Upper lobe of left lung (tissue), 6 donors: Measurements from ENCODE around the gene PROX1. TPM values are rescaled to one million over a fixed set of nuclear protein-coding genes. Genes with fewer than 3 reads are reported as not detected.

Experiments used
- ATAC-seq, 2 donors: fragments of 200-7000 bp; cut with Tn5 transposase; one replicate each; pipeline ENCODE4 v1.9.1; 2022; ENCODE audit warnings: mild to moderate bottlenecking in 2 of 2, moderate library complexity in 2 of 2; ENCODE audit not compliant: low FRiP score in 2 of 2
- DNase-seq, 2 donors: peaks; one replicate each; pipeline ENCODE4 v3.0.0-alpha.2; 2019 to 2020
- H3K27ac ChIP-seq, 4 donors: fragments of 200-600 bp; sonication (generic); one replicate each; pipeline ENCODE4 v1.5.1; 2016 to 2019
- H3K27me3 ChIP-seq, 4 donors: fragments of 200-600 bp; sonication (generic); one replicate each; pipeline ENCODE4 v1.5.1; 2017 to 2019
- H3K36me3 ChIP-seq, 4 donors: fragments of 200-600 bp; sonication (generic); one replicate each; pipeline ENCODE4 v1.5.1; 2016 to 2019
- H3K4me1 ChIP-seq, 4 donors: fragments of 200-600 bp; sonication (generic); one replicate each; pipeline ENCODE4 v1.5.1; 2018 to 2019
- H3K4me3 ChIP-seq, 4 donors: fragments of 200-600 bp; sonication (generic); one replicate each; pipeline ENCODE4 v1.5.1; 2017 to 2019; ENCODE audit warnings: mild to moderate bottlenecking in 2 of 4, moderate library complexity in 1 of 4
- H3K9me3 ChIP-seq, 4 donors: fragments of 200-600 bp; sonication (generic); one replicate each; pipeline ENCODE4 v1.5.1; 2018 to 2019
- EP300 ChIP-seq, 4 donors: sonication (generic); formaldehyde crosslinking; IDR thresholded peaks; one replicate each; pipeline ENCODE4 v1.5.1; 2017; ENCODE audit warnings: antibody characterized with exemption in 4 of 4, control low read depth in 2 of 4
- POLR2A ChIP-seq, 4 donors: fragments of 450-650 bp; IDR thresholded peaks; one replicate each; pipeline ENCODE4 v1.5.1; 2016 to 2017; ENCODE audit warnings: antibody characterized with exemption in 4 of 4, mild to moderate bottlenecking in 2 of 4
- POLR2AphosphoS5 ChIP-seq, 2 donors: sonication (generic); formaldehyde crosslinking; IDR thresholded peaks; one replicate each; pipeline ENCODE4 v1.5.1; 2017; ENCODE audit warnings: antibody characterized with exemption in 2 of 2
- WGBS, 2 donors: methylation state at CpG; one replicate each; pipeline ENCODE4 v1.1.5; 2017 to 2018; 5-methylcytosine and 5-hydroxymethylcytosine counted together
- total RNA-seq, 6 donors: library from RNA; depleted of rRNA in 4 of 6; stranded (reverse); fragments of >200 nt in 4 of 6; gene quantifications; one replicate each; pipeline versions ENCODE4 v1.1.0 to v1.2.1, GENCODE V29; 2016 to 2021
- TF ChIP-seq, protein P1 (sequence below), 6 experiments: fragments of 450-650 bp in 4 of 6; fragments of 200-600 bp in 2 of 6; sonication (generic) in 2 of 6; IDR thresholded peaks; one replicate each; pipeline ENCODE4 v1.5.1; 2016 to 2019; ENCODE audit warnings: antibody characterized with exemption in 6 of 6
- donor health status: DM: no; HTN: no; CAD: no; lungs with moderate emphysema.
- donor health status: DM: no; HTN: yes; CAD: no; lungs with severe emphysema.

PROX1 gene
- total RNA-seq, 6 donors from 2014 or later: 2.3 to 11.1 (median 3.8) TPM

DNA sequence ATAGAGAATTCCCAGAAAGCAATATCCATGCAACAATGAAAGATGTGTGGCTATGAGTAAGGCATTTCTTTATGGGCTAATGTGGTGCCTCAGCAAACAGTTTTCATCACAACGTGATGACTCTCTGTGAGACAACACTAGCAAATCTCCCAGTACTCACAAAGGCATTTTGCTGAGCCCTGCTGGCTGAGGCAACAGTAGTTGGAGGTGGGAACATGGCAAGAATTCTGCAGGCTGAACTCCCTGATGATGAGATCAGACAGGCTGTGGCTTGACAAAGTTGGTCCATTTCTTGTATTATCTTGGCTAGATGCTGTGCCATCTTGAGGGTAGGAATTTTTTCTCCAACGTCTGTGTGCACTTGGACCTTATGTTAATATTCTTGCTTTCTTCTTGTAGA lies 24.6 kb downstream of the PROX1 start:
- DNase-seq: no peak
- ATAC-seq: no peak
- WGBS, 2 donors: 44 to 50% methylated on average over 2 of the region's 2 CpGs
- H3K4me3 ChIP-seq: no peak overlapping the region
- no peaks in the 10 kb centered on the region for H3K4me1 ChIP-seq
- H3K9me3 ChIP-seq: no peaks in the 10 kb centered on the region
- H3K27me3 ChIP-seq: no peaks in the 10 kb centered on the region
- TF ChIP-seq POLR2AphosphoS5 (IDR thresholded peaks at IDR 0.05): no peak
- TF ChIP-seq, protein P1, sequence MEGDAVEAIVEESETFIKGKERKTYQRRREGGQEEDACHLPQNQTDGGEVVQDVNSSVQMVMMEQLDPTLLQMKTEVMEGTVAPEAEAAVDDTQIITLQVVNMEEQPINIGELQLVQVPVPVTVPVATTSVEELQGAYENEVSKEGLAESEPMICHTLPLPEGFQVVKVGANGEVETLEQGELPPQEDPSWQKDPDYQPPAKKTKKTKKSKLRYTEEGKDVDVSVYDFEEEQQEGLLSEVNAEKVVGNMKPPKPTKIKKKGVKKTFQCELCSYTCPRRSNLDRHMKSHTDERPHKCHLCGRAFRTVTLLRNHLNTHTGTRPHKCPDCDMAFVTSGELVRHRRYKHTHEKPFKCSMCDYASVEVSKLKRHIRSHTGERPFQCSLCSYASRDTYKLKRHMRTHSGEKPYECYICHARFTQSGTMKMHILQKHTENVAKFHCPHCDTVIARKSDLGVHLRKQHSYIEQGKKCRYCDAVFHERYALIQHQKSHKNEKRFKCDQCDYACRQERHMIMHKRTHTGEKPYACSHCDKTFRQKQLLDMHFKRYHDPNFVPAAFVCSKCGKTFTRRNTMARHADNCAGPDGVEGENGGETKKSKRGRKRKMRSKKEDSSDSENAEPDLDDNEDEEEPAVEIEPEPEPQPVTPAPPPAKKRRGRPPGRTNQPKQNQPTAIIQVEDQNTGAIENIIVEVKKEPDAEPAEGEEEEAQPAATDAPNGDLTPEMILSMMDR (IDR thresholded peaks at IDR 0.05): no peak
- no peak for TF ChIP-seq POLR2A (IDR thresholded peaks at IDR 0.05)
- no peak for TF ChIP-seq EP300 (IDR thresholded peaks at IDR 0.05)
- H3K27ac ChIP-seq: no peak overlapping the region
- no peaks in the 10 kb centered on the region for H3K36me3 ChIP-seq

DNA sequence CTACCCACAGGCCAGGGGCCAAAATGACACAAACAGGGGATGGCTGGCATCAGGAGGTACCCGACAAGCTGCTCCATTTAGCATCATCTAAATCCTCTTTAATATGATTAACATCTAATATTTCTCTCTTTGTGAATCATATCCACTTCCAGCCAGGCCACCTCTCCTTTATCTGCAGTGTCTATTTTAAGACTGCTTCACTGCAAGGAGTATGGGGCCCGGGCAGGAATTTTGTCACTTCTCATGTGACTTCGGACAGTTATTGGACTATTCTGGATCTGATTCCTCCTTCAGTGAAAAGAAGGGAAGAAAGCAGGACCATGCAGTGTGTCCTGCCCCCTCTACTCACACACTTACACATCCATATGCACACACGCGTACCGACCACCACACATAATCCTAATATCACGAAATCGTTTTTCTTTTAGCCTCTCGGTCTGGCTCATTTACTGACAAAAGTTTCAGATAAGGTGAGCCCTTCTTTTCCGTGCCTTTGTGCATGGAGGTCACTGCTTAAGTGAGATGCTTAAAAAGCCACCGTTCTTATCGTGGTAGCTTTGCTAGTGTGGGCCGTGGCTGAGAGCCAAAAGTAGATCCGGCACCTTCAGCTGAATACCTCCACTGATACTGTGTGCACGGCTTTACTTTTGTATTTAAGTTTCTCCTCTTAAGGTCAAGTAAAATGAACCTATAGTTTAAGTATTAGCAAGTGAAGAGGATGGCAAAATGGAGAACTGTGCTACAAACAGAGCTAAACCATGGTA lies 26.0 kb downstream of the PROX1 start:
- ATAC-seq: no peak
- Histone ChIP-seq H3K36me3 (no peaks in the 10 kb centered on the region), H3K27me3 (no peaks in the 10 kb centered on the region), H3K4me1 (no peaks in the 10 kb centered on the region), H3K4me3 (no peak overlapping the region), H3K9me3 (no peaks in the 10 kb centered on the region), H3K27ac (no peak overlapping the region)
- WGBS, 2 donors: 78 to 84% methylated on average over 15 of the region's 15 CpGs
- no peak for DNase-seq
- TF ChIP-seq POLR2AphosphoS5 (IDR thresholded peaks at IDR 0.05): no peak
- no peak for TF ChIP-seq EP300 (IDR thresholded peaks at IDR 0.05)
- TF ChIP-seq, protein P1 (IDR thresholded peaks at IDR 0.05): no peak
- no peak for TF ChIP-seq POLR2A (IDR thresholded peaks at IDR 0.05)

DNA sequence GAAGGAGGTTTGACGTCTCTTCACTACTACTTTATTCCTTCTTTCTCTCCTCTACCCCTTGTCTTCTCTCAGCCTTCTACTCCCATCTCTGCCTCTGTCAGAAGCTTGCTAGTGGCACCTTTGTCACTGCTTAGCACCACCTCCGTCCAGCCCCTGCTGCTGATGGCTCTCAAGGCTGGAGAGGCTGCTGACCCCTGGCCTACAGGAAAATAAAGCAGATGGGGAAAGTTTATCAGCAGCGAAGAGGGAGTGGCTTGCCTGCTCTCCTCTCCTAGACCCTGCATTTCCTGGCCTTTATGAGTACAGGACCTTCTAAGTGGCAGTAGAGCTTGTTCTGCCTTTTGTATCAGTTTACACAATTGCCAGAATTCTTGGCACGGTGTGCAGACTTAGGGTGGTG lies 27.0 kb downstream of the PROX1 start:
- DNase-seq (no peak), ATAC-seq (no peak)
- Histone ChIP-seq H3K27ac (no peak overlapping the region), H3K36me3 (no peaks in the 10 kb centered on the region), H3K4me1 (no peaks in the 10 kb centered on the region), H3K27me3 (no peaks in the 10 kb centered on the region), H3K9me3 (no peaks in the 10 kb centered on the region), H3K4me3 (no peak overlapping the region)
- WGBS, 2 donors: 65 to 66% methylated on average over 4 of the region's 4 CpGs
- no peak for TF ChIP-seq POLR2AphosphoS5 (IDR thresholded peaks at IDR 0.05)
- TF ChIP-seq EP300 (IDR thresholded peaks at IDR 0.05): no peak
- TF ChIP-seq, protein P1 (IDR thresholded peaks at IDR 0.05): no peak
- no peak for TF ChIP-seq POLR2A (IDR thresholded peaks at IDR 0.05)

DNA sequence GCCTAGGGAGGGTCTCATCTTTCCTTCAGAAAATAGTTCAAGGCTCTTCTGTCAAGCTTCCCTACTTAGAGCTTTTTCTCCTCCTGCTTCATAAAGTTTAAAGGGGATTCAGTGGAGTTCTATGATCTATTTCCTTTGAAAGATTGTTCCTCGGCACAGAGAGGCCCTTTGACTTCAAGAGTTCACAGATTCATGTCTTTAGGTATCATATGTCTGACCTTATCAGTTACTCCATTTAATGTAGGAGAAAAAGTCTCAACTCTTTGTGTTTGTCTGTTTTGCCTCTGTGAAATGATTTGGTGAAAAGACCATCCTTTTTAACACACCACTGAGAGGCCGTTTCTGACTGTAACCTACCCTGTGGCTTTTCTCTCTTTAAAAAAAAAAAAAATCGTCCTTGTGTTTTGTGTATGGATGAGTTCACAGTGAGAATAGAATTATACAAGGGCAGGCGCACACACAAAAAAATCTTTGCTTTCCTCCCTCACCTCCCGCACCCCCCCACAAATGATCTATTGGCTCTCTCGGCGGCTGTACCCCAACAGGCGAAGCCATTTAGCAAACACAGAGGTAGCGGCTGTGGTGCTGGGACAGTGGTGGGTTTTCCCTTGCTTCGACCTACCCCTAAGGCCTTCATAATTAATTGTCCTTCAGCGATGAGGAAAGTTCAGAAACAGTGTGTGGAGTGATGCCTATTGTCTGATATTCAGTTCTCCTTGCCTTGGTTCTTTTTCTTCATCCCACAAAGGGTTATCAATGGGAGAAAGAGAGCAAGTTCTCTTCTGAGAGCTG lies 29.6 kb downstream of the PROX1 start:
- no peak for TF ChIP-seq POLR2A (IDR thresholded peaks at IDR 0.05)
- TF ChIP-seq EP300 (IDR thresholded peaks at IDR 0.05): no peak
- TF ChIP-seq POLR2AphosphoS5 (IDR thresholded peaks at IDR 0.05): no peak
- TF ChIP-seq, protein P1 (IDR thresholded peaks at IDR 0.05): no peak
- ATAC-seq (no peak), DNase-seq (no peak)
- Histone ChIP-seq H3K4me1 (no peaks in the 10 kb centered on the region), H3K27ac (no peak overlapping the region), H3K36me3 (no peaks in the 10 kb centered on the region), H3K9me3 (no peaks in the 10 kb centered on the region), H3K4me3 (no peak overlapping the region), H3K27me3 (no peaks in the 10 kb centered on the region)
- 84 to 88% methylated on average over 11 of the region's 11 CpGs for WGBS, 2 donors
